NCI-H2227 treated with DMSO at 0.1 percent for 48 hours (cell line): ENCODE measurements around the gene NMRK2.
"Not testable (repeated sequence)": the region's sequence is repeated elsewhere in the genome, so short reads cannot be mapped to it uniquely, and the experiment has no call there.

Source experiments
- DNase-seq: peaks from one replicate; lab custom pipeline; 2025; lab: John Stamatoyannopoulos, UW

The NMRK2 gene

GRCh38 chr19:3936506-3937442 is 3.9 kb downstream of the NMRK2 start:
- DNase-seq = no peak

- DNase-seq = not testable (repeated sequence)
These were observed 5.6 kb downstream of the NMRK2 start for GRCh38 chr19:3938300-3938950.

- DNase-seq = no peak
These were observed 10.0 kb downstream of the NMRK2 start for GRCh38 chr19:3942790-3943409.

- DNase-seq = no peak
These were observed 11.3 kb downstream of the NMRK2 start for GRCh38 chr19:3944018-3944721.

- no peak for DNase-seq
These were observed 13.0 kb downstream of the NMRK2 start for GRCh38 chr19:3945838-3946237.

GRCh38 chr19:3947316-3947933 is 14.6 kb downstream of the NMRK2 start:
- DNase-seq = not testable (repeated sequence)

GRCh38 chr19:3949294-3949693 is 16.4 kb downstream of the NMRK2 start:
- DNase-seq = no peak

- no peak for DNase-seq
These were observed 17.4 kb downstream of the NMRK2 start for GRCh38 chr19:3949997-3950859.

GRCh38 chr19:3950871-3951861 is 18.3 kb downstream of the NMRK2 start:
- no peak for DNase-seq

GRCh38 chr19:3952755-3953276 is 19.9 kb downstream of the NMRK2 start:
- DNase-seq = not testable (repeated sequence)

- DNase-seq = no peak
These were observed 21.2 kb downstream of the NMRK2 start for GRCh38 chr19:3954107-3954506.

- DNase-seq = not testable (repeated sequence)
These were observed 22.4 kb downstream of the NMRK2 start for GRCh38 chr19:3955276-3955675.

- no peak for DNase-seq
These were observed 22.8 kb downstream of the NMRK2 start for GRCh38 chr19:3955688-3956087.

GRCh38 chr19:3958836-3959765 is 26.2 kb downstream of the NMRK2 start:
- DNase-seq = no peak

GRCh38 chr19:3959766-3960131 is 26.9 kb downstream of the NMRK2 start:
- DNase-seq = no peak

- DNase-seq = no peak
These were observed 28.1 kb downstream of the NMRK2 start for GRCh38 chr19:3961007-3961406.

- no peak for DNase-seq
These were observed 30.8 kb downstream of the NMRK2 start for GRCh38 chr19:3963458-3964255.
